Stimulated activated naive CD8-positive, alpha-beta T cell treated with anti-CD3 and anti-CD28 coated beads, Interleukin-15, Interleukin-2, amounts not matched to agents 100 U/mL and 50 U/mL, for 24 hours (primary cell): ENCODE measurements around the gene MROH2A.

Source experiments
- ATAC-seq: fragments of 150-1000 bp; cut with Tn5 transposase; one replicate; pipeline ENCODE4 v1.10.0; 2021
- DNase-seq: peaks from one replicate; pipeline ENCODE4 v3.0.0; 2021

MROH2A gene

GRCh38 chr2:233835230-233836186 lies 57.4 kb downstream of the MROH2A start:
- DNase-seq (no peak), ATAC-seq (no peak)

- DNase-seq: no peak
- no peak for ATAC-seq
Measured at GRCh38 chr2:233836359-233836758, 58.2 kb downstream of the MROH2A start.

- no peak for ATAC-seq
- DNase-seq: no peak
Measured at GRCh38 chr2:233837694-233838229, 59.6 kb downstream of the MROH2A start.

- ATAC-seq: no peak
- DNase-seq: no peak
Measured at GRCh38 chr2:233838251-233838650, 60.1 kb downstream of the MROH2A start.

GRCh38 chr2:233838726-233839446 lies 60.8 kb downstream of the MROH2A start:
- DNase-seq (no peak), ATAC-seq (peak; percentile 26)

GRCh38 chr2:233839447-233839820 lies 61.3 kb downstream of the MROH2A start:
- DNase-seq (no peak), ATAC-seq (no peak)

- no peak for ATAC-seq
Measured at GRCh38 chr2:233840520-233840919, 62.4 kb downstream of the MROH2A start.

GRCh38 chr2:233841183-233841582 lies 63.1 kb downstream of the MROH2A start:
- ATAC-seq (no peak), DNase-seq (no peak)

More at GRCh38 chr2:233840520-233840919, 62.4 kb downstream of the MROH2A start:
- DNase-seq: no peak

GRCh38 chr2:233844064-233844807 lies 66.1 kb downstream of the MROH2A start:
- ATAC-seq: no peak
- no peak for DNase-seq

- DNase-seq (no peak), ATAC-seq (no peak)
Measured at GRCh38 chr2:233844836-233845235, 66.7 kb downstream of the MROH2A start.

- no peak for ATAC-seq
- no peak for DNase-seq
Measured at GRCh38 chr2:233845301-233846060, 67.4 kb downstream of the MROH2A start.

- DNase-seq (no peak), ATAC-seq (no peak)
Measured at GRCh38 chr2:233846387-233847247, 68.5 kb downstream of the MROH2A start.

GRCh38 chr2:233847248-233847898 lies 69.2 kb downstream of the MROH2A start:
- ATAC-seq (no peak), DNase-seq (no peak)

GRCh38 chr2:233848276-233848675 lies 70.1 kb downstream of the MROH2A start:
- DNase-seq: no peak
- no peak for ATAC-seq

- ATAC-seq (no peak), DNase-seq (no peak)
Measured at GRCh38 chr2:233849607-233850271, 71.6 kb downstream of the MROH2A start.

- ATAC-seq (no peak), DNase-seq (no peak)
Measured at GRCh38 chr2:233850745-233851144, 72.6 kb downstream of the MROH2A start.

- DNase-seq (no peak), ATAC-seq (no peak)
Measured at GRCh38 chr2:233851169-233851568, 73.0 kb downstream of the MROH2A start.

GRCh38 chr2:233852056-233852455 lies 73.9 kb downstream of the MROH2A start:
- DNase-seq: no peak
- ATAC-seq: no peak

- ATAC-seq (no peak), DNase-seq (no peak)
Measured at GRCh38 chr2:233853353-233853752, 75.2 kb downstream of the MROH2A start.

- no peak for ATAC-seq
- DNase-seq: no peak
Measured at GRCh38 chr2:233853883-233854240, 75.7 kb downstream of the MROH2A start.
